Measurements from ENCODE around the gene ETFB.

Gene ETFB

DNA sequence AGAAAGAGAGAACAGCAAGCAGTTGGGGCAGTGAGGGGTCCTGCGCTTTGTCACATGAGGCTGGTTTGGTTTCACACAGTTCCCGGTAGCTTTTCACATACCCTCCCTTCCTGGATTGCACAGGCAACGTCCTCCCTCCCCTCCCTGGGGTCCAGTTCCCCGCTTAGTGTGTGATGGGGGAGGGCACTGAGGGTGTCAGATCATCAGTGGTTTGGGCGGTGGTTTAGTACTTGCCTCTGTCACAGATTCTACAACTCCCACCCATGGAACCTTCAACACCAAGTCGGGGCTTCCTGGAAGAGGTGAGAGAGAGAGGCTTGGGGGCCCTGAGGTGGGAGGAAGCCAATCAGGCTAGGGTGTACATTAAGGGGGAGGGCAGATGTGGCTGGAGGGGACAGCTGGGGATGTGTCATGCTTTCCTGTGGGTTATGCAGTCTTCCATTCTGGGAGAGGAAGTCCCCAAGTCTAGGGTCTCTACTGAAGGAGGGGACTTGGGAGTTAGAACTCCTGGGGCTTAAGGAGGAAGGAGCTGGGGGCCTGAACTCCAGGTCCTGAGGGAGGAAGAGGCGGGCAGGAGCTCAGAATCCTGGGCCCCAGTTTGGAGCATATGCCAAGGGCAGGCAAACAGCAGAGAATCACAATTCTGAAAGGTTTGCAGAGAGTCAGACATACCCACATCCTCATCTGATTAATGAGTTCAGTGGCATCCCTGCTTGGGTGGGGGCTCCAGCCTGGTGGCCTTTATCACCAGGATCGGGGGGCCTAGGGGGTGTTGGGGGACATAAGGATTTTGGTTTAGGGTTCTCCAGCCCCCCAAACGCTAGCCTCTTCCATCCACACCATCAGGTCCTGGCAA lies 6.7 kb upstream of the ETFB start, which contains the start of gene NKG7:
Gene NKG7, minus strand, starts transcription at position 6 of the 856 bp plus-strand sequence. CDS start 119 bp downstream, outside the sequence.
- DNase-seq (ENCODE audit: low spot score) = peak; percentile 75

DNA sequence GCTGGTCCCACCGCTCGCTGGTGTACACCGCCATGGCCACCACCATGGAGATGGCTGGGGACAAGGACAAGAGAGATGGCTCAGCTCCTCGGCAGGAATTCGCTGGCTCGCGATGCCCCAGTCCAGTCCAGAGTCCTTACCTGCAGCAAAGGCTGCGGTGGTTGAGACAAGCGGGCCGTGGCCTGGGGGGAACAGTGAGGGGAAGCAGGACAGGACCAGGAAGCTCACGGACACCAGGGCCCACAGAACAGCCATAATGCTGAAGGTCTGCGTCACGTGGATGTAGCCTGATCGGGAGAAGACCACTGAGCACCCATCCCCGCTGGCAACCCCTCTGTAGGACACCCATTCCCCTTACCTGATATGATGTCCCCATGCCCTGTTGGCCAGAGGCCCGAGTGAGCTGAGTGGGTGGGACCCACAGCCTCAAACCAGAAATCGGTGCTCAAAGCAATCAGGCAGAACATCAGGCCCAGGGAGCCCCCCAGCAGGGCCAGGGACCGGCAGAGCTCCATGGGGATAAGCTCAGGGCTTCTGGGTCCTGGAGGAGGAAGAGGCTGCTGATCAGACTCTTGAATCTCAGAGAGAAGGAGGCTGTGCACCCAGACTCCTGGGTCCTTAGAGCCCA lies 5.9 kb upstream of the ETFB start:
- DNase-seq (ENCODE audit: low spot score) = no peak

DNA sequence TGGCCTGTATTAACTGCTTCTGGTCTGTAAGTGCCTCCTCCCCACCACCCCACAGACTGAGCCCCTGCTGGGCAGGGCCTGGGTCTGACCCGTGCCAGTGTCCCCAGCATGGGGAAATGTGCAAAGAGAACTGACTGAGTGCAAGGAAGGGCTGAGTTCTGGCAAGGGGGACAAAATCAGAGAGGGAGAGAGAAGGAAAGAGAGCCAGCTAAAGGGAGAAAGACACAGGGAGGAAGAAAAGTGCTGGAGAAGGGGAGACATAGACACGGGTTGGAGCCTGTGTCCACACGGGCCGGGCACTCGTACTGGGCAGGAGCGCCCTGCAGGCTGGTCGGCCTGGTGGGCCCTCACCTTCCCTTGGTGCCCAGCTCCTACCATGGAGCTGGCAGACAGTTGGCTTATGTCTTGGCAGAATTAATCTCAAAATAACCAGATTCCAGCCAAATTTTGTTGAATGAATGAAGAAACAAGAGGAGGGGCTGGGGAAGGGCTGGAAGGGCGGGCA lies 5.0 kb upstream of the ETFB start:
- DNase-seq (ENCODE audit: low spot score) = no peak

DNA sequence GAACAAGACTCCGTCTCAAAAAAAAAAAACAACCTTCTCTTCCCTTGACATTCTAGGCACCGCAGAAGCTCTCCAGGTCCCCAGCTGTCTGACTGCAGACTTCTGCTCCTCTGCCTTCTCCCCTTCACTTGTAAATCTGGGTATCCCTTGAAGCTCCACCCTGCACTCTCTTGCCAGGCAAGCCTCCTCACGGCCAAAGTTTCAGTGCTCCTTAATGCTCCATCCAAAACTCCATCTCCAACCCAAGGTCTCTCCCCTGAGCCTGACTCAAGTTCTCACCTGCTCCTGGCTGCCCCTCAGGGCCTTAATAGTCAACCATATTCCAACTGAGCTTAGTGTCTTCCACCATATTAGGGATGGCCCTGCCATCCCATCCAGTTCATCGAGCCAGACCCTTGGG lies 4.0 kb upstream of the ETFB start:
- DNase-seq (ENCODE audit: low spot score) = no peak

DNA sequence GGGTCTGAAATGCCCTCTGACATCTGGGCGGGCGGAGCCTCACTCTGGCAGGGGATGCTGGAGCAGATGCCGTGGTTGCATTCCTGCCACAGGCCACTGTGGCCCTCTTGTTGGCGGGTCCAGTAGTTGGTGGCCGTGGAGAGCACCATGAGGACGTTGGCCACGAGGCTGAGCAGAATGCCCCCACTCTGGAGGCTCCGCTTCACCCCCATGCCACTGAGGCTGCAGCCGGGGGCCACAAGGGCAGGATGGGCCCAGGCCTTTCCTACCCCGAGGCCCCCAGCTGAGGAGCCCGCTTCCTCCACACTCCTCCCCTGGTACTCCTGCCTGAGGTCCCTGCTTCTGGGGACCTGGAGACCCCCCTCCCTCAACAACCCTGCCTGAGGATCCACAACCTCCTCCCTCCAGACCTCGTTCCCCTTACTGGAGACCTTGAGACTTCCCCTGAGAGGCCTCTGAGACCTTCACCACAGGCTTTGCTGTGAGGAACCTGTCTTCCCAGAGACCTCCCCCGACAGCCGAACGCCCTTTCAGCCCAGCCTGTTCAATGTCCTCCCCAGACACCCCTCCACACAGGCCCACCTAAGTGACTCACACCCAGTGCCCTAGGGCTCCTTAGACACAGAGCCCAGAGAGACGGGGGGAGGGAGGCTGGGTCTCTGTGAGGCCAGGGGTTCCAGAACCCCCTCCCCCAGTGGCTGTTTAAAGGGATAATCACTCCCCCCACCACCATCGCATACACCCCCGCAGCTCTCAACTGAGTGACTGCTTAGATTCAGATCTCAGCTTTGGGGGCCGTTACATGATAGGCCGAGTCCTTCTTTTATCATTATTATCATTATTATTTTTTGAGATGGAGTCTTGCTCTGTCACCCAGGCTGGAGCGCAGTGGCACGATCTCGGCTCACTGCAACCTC lies 2.4 kb upstream of the ETFB start, which contains the start of gene CLDND2:
Gene CLDND2, minus strand, starts transcription at position 638 of the 917 bp plus-strand sequence. Its CDS starts 426 bp downstream, at position 212.
- DNase-seq (ENCODE audit: low spot score) = no peak

DNA sequence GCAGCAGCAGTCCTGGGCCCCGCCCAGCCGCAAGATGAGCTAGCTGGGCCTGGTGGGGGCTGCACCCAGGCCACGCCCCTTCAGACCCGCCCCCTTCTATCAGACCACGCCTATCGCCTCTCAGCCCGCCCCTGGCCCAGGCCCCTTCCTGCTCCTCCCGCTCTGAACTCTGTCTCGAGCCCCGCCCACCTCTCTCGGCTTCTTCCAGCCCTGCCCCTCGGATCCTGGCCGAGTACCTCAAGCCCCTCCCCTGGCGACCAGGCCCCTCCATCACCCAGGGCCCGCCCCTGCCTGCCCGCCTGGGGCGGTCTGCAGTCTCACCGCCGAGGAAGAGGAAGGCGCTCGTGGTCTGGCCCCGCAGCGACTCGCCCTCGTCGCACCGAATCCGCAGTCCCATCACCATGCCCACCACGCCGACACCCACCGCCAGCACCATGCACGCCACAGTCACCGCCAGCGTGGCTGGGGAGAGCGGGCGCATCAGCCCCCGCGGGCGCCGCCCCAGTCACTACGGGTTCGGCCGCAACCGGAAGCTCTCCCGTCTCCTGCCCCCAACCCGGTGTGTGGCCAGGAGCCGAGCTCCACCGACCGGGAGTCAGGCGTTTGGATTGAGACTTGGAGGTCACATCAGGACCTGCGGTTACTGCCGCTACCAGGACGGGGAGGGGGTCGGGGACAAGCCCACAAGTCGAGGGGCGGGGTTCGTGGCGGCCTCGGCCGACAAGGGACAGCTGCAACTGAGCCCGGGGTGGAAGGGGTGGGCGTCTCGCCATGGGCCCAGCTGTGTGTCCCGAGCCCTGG lies 1.6 kb upstream of the ETFB start:
- DNase-seq (ENCODE audit: low spot score) = peak; percentile 97

DNA sequence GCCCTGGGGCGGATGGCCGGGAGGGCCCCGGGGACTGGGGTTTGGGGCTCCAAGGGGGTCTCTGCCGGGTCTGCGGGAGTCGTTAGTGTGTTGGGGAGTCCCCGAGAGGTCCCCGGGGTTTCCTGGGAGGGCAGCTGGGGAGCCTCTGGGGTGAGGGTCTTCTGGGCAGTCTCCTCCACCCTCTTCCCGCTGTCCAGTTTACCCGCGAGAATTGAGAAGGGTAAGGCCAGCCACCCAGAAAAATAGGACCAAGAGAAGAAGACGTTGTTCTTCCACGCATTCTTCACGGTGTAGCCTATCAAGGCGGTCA lies 1.0 kb upstream of the ETFB start:
- no peak for DNase-seq (ENCODE audit: low spot score)

DNA sequence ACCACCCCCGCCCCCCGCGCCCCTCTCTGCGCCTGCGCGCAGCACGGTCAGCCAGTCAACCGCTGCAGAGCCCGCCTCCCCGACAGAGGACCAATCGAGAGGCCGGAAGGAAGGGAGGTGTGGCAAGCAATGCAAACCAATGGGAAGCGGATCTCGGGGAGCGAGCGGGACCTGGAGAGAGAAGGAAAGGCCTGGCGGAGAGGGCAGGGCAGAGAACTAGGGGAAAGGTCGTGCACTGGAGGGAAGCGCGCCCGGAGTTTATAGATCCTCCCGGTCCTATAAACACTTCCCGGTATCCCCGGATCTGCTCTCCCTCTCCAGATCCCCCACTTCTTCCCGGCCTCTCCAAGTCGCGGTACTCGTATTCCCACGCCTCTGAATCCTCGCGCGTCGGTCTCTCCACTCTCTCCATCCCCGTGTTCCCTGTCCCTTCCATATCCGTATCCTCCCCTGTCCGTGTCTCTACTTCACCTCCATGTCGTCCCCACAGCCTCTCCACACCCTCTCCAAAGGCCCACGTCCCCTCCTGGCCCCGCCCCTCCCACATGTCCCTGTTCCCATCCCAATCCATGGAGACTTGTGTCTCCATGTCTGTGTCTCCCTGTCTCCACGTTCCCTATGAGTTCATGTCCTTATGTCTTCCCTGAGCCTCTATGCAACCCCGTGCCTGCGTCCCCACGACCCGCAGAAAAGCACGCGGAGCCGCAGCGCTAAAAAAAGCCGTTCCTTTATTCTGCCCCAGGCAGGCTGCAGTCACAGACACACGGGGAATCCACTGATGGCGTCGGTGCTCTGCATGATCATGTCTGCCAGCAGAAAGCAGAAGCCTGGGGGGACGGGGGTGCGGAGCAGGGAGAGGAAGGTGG lies 434 bp upstream of the ETFB start:
- DNase-seq (ENCODE audit: low spot score) = peak; percentile 96

DNA sequence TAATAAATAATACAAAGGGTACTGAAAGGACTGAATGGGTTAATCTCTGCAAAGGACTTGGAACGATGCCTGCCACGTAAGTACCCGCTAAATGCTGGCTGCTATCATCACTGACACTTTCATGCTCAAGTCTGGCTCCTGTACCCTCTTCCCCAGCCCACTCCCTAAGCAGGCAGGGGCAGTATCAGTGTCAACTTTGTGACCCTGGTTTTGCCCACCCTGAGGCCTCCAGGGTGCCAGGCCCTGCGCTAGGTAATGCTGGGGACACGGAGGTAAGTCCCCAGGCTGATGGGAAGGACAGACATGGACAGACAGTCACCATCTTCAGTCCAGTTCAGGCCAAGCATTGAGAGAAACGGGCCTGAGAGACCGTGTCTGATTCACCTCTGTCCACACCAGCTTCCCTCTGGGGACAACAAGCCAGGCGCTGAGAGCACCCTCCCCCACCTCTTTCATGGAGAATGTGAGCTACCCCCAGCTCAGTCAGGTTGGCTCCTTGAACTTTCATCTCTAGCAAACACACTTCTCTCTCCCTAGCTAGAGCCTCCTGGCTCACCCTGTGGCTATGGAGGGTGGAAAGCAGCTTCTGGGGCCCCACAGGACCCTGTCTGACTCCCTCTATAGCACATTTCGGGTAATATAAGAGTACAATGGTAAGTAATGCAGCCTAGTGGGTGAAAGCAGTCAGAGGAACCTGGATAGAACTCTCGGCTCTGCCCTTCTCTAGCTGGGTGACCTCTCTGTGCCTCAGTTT lies 800 bp downstream of the ETFB start:
- DNase-seq (ENCODE audit: low spot score) = no peak

DNA sequence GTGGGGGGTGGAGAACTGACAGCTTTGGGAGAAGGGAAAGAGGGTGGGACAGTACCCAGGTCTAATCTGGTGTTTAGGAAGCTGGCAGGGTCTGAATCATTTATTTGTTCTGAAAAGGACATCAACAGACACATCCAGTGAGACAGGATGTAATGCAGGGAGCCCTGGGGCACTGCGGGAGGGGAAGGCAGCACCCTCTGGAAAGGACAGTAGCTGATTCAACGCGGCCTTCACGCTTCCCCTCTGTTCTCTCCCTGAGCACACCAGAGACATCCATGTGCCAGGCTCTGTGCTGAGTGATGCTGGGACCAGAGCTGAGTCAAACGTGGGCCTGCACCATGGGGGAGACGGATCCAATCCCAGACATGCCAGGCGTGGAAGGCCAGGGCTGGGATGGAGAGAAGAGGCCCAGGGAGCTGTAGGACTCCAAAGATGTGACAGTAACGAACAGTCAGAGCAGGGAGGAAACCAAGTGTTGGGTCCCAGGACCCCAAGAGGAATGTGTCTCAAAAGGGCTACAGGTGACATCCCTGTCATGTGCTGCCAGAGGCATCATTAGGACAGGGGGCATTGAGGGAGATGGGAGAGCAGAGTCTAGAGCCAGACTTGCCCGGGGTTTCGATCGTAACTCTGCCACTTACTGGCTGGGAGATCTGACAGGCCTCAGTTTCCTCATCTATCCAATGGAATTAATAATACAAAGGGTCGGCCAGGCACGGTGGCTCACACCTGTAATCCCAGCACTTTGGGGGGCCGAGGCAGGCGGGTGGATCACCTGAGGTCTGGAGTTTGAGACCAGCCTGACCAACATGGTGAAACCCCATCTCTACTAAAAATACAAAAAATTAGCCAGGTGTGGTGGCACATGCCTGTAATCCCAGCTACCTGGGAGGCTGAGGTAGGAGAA lies 1.7 kb downstream of the ETFB start:
- DNase-seq (ENCODE audit: low spot score) = no peak

DNA sequence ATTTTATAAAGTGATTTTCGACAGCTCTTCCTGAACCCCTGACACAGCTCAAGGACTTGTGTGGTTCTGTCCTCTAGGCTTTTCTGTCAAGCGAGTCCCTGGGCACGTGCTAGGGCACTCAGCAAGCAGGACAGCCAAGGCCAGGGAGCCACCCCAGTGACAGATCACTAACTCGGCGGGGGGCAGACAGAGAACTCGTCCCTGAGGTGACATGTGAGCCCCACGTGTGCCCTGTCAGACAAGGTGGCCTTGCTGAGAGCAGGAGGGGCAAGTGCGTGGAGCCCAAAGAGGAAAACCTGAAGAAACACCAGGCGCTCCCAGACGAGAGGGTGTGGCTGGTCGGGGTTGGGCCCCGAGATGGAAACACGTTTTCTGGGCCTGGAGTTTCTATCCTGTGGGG lies 4.9 kb downstream of the ETFB start:
- no peak for DNase-seq (ENCODE audit: low spot score)

DNA sequence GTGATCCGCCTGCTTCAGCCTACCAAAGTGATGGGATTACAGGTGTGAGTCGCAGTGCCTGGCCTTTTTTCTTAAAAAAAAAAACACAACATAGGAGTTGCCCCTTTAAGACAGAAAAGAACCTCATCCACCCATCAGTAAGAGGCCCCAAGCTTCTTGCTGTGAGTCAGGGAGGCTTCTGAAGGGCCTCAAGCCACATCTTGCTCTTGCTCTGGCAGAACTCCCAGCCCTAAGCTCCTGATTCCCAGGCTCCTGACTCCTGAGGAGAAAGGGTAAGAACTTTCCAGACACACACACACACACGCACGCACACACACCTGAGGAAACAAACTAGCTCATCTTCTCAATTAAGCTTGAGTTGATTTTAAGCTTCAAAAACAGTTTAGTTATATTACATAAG lies 6.9 kb downstream of the ETFB start:
- no peak for DNase-seq (ENCODE audit: low spot score)

DNA sequence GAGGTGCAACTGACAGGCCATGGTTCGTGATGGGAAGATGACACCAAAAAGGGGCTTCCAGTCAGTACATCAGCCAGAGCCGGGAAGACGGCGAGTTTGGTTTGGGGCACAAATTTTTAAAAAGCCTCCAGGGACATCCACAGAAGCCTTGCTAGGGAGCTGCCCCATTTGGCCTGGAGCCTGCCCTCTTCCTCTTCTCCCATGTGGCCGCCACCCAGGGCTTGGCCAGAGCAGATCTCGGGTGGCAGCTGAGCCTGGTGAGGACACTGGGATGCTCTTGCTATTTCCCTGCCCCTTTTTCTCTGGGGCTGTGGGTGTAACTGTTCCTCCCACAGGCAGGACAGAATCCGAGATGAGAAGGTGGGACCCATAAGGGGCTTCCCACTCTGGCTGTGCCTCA lies 8.2 kb downstream of the ETFB start:
- DNase-seq (ENCODE audit: low spot score) = no peak

DNA sequence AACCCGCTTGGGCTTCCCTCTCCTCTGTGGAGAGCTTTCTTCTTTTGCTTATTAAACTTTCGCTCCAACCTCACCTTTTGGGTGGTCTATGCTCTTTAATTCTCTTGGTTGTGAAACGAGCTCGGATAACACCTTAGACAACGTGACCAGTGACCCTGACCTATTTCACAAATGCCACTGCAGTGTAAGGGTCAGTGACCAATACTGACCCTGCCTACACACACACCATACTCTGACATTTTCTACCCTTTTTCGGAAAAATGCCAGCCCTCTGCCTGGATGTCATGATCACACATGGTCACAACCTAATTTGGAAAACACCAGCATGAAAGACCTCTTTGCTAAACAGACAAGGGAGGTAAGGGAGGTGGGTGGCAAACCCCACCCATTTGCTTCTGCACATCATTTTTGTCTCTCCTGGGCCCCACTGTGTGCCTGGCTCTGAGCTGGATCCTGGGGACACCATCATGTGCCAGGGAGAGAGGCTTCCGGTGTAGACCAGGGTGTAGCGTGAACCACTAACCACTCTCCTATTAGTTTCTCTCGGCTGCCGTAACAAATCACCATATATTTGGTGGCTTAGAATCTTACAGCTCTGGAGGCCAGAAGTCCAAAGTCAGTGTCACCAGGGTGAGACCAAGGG lies 9.9 kb downstream of the ETFB start:
- no peak for DNase-seq (ENCODE audit: low spot score)

DNA sequence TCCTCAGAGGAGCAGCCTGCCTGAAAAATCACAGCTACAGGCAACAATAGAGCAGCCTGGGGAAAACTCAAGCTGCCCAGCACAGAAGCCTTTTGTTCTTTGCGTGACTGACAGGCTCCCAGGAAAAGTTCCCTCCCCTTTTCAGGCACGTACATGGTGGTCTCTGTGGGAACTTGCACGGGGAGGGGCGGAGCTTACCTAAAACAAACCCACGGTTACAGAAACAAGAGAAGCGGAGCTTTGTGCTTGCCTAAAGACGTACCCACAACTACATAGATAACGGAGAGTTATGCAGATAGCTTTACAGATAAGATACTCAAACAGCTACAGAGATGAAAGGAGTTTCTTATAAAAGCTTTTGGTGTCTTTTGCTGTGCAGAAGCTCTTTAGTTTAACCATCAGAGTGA lies 11.4 kb downstream of the ETFB start:
- peak; percentile 25 for DNase-seq (ENCODE audit: low spot score)

DNA sequence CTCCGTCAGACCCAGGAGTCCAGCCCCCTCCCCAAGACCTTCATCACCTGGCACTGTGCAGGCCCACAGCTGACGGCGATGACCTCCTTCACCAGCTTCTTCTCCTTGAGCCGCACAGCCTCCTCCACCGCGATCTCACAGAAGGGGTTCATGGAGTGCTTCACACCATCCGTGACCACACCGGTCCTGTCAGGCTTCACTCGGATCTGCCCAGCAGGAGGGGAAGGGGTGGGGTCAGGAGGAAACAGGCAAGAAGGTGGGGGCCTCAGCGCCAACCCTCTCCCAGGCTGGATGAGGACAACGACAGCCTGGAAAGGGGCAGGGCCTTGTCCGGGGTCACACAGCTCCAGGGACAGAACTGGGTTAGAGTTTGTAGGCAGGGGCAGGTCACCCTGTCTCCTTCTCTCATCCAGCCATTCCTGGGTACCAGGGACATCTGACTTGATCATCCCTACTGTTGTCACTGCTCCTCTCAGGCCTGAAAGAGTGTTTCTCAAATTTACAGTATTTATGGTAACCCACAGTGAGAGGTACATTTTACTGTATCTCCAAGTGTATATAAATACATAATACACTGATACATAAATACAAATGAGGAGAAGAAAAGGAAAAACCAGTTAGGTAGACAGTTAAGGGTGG lies 12.0 kb downstream of the ETFB start:
- no peak for DNase-seq (ENCODE audit: low spot score)

DNA sequence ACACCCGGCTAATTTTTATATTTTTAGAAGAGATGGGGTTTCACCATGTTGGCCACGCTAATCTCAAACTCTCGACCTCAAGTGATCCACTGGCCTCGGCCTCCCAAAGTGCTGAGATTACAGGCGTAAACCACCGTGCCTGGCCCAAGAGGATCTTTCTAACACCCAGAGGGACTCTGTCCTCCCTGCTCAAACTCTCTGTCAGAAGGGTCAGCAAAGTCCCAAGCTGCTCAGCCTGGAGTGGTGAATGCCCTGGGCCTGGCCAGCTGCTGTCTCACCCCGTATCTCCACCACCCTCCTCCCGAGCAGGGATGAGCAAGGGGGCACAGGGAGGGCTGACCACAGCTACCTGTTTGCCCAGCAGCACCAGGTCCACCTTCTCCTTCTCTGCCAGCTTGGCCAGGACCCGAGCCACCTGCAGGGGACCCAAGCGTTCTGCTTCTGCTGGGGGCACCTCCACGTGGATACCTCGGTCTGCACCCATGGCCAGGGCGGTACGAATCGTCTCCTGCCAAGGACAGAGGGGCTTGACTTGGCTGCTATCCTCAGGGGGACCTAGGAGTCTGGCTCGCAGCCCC lies 13.3 kb downstream of the ETFB start:
- no peak for DNase-seq (ENCODE audit: low spot score)
